Stimulated activated CD8-positive, alpha-beta memory T cell treated with anti-CD3 and anti-CD28 coated beads, Interleukin-15, amount 100 ng/mL, for 24 hours (primary cell): Measurements from ENCODE around the gene ELF5.

Source experiments
- DNase-seq: peaks from one replicate; pipeline ENCODE4 v3.0.0-alpha.2; 2020; ENCODE audit warnings: low read depth

ELF5 gene

DNA sequence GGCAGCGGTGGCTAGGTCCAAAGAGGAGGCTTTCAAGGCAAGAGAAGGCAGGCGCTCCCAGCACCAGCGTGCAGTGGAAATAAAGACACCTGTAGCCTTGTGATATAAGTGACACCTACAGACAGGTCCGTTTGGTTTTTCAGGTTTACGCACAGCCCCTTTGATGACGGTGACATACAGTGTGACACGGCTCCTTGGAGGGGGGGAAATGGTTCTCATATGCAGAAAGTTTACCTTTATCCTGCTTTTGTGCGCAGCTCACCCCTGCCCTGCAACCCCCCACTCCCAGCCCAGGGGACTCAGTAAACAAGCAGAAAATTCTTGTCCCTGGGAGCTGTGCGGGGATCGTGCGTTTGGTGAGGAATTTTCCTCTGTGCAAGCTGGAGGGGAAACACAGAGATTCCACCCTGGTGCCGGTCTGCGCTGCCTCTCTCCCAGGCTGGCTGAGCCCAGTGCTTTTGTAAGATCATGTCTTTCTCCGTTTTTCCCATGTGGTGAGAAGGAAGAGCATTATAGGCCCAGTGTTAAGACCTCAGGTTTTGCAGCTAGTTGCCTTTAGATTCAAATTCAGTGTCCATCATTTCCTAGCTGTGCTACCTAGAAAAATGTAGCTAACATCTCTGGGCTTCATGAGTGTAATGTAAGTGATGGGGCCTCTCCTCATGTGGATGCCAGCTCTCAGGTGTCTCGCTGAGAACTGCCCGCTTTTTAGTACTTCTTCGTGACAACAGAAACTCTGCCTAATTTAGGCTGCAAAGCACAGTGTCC is at the start of gene ELF5:
ELF5 (minus strand) TSS at position 113 of the 768 bp plus-strand sequence. CDS start 8,045 bp downstream, outside the sequence.
- DNase-seq = no peak

- no peak for DNase-seq
Observed at GRCh38 chr11:34562976-34563375, 49.4 kb upstream of the ELF5 start.

DNA sequence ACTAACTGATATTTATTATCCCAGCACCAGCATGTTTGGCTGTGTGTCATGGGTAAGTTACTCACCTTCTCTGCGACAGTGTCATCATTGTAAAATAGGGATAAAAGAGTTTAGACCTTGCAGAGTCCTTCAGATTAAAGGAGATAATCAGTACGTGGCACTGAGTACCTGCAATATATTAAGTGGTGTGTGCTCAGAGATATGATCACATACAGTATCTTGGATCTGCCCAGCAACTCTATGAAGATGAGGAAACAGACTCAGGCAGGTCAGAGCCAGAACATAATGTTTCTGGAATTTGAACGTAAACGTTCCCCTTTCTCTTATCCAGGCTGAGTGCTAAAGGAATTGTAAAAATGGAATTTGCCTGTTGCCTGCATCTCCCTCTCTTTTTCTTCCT is 46.9 kb upstream of the ELF5 start:
- no peak for DNase-seq

- DNase-seq = no peak
Observed at GRCh38 chr11:34558673-34559072, 45.1 kb upstream of the ELF5 start.

DNA sequence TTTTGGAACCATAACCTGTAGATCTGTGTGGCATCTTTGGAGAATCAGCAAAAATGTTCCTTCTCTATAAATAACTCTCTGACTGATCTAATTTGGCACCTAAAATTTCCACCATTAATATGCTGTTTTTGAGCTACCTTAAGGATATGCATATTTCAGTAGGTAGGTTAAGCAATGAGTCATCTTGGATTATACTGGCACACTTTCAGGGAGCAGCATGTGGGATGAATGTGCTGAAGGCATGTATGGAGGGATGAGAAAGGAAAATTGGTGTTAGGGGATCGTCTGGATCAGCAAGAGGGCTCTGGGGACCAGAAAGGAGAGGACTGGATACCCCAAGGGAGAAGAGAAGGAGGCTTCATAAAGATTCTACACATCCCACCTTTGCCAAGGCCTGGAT is 44.6 kb upstream of the ELF5 start:
- no peak for DNase-seq

DNA sequence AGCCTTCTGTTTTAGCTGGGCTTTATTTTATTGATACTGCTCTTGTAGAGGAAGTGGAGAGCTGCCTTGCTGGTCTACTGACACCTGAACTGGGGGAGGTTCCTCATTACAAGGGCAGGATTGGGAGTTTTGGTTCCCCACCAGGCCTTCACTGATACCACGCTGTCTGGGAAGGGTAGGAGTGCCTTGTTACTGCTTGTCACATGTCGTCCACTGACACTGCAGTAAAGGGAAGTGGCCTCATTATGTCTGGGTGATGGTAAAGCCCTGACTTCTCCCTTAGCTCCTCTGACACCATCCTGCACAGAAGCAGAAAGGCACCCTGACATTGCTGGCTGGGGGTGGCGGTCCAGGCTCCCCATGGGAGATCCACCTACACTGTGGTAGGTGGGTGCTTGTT is 38.7 kb upstream of the ELF5 start:
- DNase-seq = no peak

DNA sequence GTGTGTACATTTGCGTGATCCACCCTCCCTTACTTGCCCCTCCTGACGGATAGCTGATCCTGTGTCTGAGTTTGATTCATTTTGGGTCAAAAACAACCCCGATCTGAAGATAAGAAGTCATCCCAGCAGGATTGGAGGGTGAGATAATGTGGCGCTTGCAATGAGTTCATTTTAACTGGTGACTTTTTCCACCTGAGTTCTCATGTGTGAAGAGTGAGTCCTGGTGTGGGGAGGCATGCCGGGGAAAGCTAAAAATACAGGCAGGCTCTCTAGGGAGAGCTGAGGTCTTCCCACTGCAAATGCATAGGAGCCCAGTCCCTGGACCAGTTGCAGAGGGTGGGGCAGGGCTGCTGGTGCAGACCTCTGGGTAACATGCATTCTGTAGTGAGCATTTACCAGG is 35.7 kb upstream of the ELF5 start:
- DNase-seq = no peak

DNA sequence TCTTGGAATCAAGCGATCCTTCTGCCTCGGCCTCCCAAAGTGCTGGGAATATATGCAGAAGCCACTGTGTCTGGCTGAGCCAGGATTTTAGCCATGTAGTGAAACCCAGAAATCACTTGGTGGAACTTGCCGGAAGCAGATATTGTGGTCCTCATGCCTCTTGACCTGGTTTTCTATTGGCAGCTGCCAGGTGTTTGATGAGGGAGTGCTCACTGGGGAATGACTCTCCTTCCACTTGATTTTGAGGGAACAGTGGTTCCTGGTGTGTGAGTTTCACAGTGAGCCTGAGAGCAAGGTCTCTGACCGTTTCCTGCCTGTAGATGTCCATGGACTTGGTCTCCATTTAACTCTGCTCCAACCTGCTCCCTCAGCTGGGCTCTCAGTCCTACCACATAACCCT is 34.7 kb upstream of the ELF5 start:
- DNase-seq = no peak

GRCh38 chr11:34546511-34547209 is 33.1 kb upstream of the ELF5 start:
- DNase-seq = no peak

- DNase-seq = no peak
Observed at GRCh38 chr11:34542089-34542488, 28.5 kb upstream of the ELF5 start.

- DNase-seq = no peak
Observed at GRCh38 chr11:34540870-34541269, 27.3 kb upstream of the ELF5 start.

GRCh38 chr11:34537636-34538035 is 24.0 kb upstream of the ELF5 start:
- no peak for DNase-seq

DNA sequence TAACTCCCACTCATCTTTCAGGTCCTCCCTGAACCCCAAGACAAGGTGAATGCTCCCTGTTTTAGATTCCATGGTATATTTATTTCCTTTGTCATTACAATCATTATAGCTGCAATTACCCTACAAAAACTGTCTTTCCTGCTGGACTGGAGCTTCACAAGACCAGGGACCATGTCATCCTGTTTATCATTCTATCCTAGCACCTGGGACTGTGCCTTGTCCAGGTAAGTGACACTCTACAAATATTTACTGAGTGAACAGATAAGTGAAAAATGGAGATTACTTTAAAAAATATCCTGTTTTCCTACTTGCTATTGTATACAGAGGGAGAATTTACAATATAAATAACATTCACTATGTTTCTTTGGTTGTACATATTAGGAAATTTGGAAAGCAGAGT is 22.5 kb upstream of the ELF5 start:
- DNase-seq = no peak

DNA sequence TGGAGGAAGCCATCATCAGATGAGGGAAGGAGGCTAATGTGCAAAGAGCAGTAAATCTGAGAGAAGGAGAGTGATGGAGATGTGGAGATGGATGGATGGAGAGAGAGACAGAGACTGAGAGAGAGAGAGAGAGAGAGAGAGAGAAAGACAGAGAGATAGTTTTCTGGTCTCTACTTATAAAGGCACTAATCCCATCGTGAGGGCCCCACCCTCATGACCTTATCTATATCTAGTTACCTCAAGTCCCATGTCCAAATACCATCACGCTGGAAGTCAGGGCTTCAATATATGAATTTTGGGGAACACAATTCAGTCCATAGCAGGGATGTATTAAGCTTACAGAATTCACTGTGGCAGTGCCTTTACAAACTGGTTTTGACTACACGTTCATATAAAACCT is 21.2 kb upstream of the ELF5 start:
- no peak for DNase-seq

GRCh38 chr11:34531663-34532062 is 18.1 kb upstream of the ELF5 start:
- DNase-seq = no peak

DNA sequence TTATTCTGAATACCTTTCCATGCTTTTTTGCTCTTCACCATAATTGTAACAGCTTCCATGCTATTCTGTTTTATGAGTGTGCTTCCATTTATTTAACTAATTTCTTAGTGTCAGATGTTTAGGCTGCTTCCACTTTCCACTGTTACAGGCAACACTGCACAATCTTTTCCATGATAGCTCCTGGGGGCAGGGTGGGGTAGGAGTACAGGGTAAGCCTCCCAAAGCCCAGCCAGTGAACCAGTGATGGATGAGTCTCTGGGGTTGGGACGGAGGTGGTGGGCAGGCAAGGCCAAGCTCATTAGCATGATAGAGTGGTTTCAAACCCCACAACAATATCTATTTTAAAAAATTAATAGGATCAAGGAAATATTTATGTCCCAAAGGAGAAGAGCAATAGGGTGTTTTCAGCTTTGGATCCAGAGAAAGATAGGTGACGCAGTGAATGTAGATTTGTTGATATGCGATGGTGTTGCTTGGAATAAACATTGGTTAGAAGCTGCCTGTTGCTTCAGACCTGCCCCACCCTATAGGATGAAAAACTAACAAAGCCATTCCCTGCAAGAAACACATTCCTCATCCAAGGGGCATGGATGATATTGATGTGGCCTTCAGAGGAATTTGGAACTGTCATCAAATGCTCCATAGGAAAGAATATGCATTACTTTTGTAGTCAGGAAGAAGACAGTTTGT is 17.1 kb upstream of the ELF5 start:
- DNase-seq = no peak

GRCh38 chr11:34529643-34530042 is 16.0 kb upstream of the ELF5 start:
- DNase-seq = no peak

GRCh38 chr11:34528072-34528471 is 14.5 kb upstream of the ELF5 start:
- DNase-seq = no peak

GRCh38 chr11:34525888-34526657 is 12.5 kb upstream of the ELF5 start:
- DNase-seq = no peak

DNA sequence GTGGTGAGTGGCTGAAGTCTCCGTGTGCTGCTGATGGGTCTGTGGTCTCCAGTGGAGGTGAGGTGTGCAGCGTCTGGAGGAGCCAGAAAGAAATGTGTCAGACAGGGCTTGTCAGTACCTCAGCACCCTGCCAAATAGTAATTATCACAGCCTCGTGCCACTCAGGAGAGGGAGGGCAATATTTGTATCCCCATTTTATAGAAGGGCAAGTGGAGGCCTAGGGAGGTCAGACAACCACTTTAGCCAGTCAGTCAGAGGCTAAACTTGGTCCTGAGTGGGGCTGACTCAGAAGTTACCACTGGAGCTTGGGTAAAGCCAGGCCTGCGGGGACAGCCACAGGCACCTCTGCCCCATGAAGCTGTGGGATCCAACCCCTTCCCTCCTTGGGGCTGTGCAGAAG is 11.5 kb upstream of the ELF5 start:
- DNase-seq = no peak

DNA sequence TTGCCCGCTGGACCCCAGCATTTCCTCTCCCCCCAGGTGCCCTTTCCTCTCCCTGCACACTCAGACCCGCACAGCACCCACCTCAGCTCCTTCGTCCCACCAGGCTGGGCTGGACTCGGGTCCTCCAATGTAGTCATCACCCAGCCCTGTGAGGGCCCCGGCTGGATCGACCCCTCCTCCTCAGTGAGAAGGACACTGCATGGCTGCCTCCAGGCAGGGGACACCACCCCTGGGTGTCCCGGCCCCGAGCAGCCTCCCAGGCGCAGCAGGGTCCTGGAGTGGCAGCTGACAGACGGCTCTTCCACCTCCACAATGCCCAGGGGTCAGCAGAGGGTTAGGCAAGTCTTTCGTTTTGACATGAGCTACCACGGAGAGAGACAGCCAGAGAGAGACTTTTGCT is 11.1 kb upstream of the ELF5 start:
- no peak for DNase-seq

DNA sequence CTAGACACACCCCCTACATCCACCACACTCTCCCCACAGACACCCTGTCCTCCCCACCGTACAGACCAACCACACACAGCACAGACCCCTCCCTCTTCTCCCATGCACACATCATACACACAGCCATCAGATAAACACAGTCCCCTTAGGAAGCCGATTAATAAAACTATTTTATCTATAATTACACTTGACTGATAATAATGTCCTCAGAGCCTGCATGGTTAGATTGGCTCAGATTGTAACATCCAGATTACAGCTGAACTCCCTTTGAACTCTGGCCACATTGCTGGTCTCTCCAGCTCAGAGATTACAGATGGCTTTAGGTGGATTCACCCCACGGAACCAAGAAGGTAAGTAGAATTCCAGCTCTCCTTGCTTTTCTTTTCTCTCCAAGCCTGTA is 9.5 kb upstream of the ELF5 start:
- DNase-seq = no peak
